ENCODE results near the gene PHF13.

- TF ChIP-seq CHD2 (IDR thresholded peaks at IDR 0.05; ENCODE audit: borderline replicate concordance, low read depth, low read length) (no peak), ASH2L (IDR thresholded peaks at IDR 0.05; ENCODE audit: borderline replicate concordance, low read depth) (no peak), EZH2 (IDR thresholded peaks at IDR 0.05; ENCODE audit: borderline replicate concordance, control insufficient read depth, low read depth, low read length) (no peak), POLR2AphosphoS5 (IDR thresholded peaks at IDR 0.05; ENCODE audit: low read length) (0 out of 2 replicates have a peak, but pooled peaks have one; percentile 23), SMAD1 (IDR thresholded peaks at IDR 0.05; ENCODE audit: low read depth, partially characterized antibody) (no peak), YY1 (IDR thresholded peaks at IDR 0.05; ENCODE audit: low read depth, low read length) (peak; percentile 87), ZZZ3 (IDR thresholded peaks at IDR 0.05; ENCODE audit: control insufficient read depth, insufficient read length, low read depth) (no peak), CTCF (IDR thresholded peaks at IDR 0.05 in 2 of 3, conservative IDR thresholded peaks at IDR 0.05 in 1 of 3; ENCODE audit: control insufficient read depth in 2 of 3, extremely low read depth in 1 of 3, insufficient read depth in 1 of 3, low read depth in 3 of 3, low read length in 3 of 3) (no peak), MAX (IDR thresholded peaks at IDR 0.05; ENCODE audit: low read depth, low read length) (no peak), POLR2A (IDR thresholded peaks at IDR 0.05; ENCODE audit: low read depth, low read length) (no peak; the same call in 1 of the 2 replicates), CHD4 (IDR thresholded peaks at IDR 0.05) (no peak), EP300 (IDR thresholded peaks at IDR 0.05; ENCODE audit: borderline replicate concordance in 1 of 2, control insufficient read depth in 1 of 2, low read depth in 2 of 2, low read length in 2 of 2) (no peak), KDM1A (IDR thresholded peaks at IDR 0.05; ENCODE audit: borderline replicate concordance) (no peak)
Observed at GRCh38 chr1:6580119-6580592, 33.4 kb upstream of the PHF13 start.
